CD1c-positive myeloid dendritic cell (primary cell): ENCODE measurements around the gene DLG3.
A peak's percentile ranks its signal among the peaks of the same experiment; 100 is the strongest.
"Not testable (repeated sequence)": the region's sequence is repeated elsewhere in the genome, so short reads cannot be mapped to it uniquely, and the experiment has no call there.

Source experiments
- DNase-seq: peaks from one replicate; pipeline ENCODE4 v3.0.0-alpha.2; 2016; ENCODE audit errors: extremely low spot score

Gene DLG3

GRCh38 chrX:70515692-70516091, 71.1 kb downstream of the DLG3 start:
- not testable (repeated sequence) for DNase-seq

DNA sequence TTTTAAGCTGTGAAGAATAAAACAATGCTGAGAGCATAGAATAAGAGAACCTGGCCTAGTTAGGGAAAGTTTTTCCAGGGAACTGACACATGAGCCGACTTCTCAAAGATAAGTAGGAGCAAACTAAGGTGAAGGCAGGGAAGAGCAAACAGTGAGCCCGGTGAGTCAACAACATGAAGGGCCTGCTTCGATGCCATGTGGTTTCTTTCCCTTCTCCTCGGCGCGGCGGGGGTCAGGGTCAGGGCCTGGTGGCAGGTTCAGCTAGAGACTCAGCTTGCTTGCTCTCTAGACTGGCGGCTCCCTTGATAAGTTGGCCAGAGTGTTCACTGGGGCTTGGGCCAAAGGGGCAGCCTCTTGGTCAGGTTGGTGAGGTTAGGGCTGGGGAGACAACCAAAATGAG, 81.1 kb downstream of the DLG3 start:
- no peak for DNase-seq

GRCh38 chrX:70527053-70527452, 82.4 kb downstream of the DLG3 start:
- no peak for DNase-seq

DNA sequence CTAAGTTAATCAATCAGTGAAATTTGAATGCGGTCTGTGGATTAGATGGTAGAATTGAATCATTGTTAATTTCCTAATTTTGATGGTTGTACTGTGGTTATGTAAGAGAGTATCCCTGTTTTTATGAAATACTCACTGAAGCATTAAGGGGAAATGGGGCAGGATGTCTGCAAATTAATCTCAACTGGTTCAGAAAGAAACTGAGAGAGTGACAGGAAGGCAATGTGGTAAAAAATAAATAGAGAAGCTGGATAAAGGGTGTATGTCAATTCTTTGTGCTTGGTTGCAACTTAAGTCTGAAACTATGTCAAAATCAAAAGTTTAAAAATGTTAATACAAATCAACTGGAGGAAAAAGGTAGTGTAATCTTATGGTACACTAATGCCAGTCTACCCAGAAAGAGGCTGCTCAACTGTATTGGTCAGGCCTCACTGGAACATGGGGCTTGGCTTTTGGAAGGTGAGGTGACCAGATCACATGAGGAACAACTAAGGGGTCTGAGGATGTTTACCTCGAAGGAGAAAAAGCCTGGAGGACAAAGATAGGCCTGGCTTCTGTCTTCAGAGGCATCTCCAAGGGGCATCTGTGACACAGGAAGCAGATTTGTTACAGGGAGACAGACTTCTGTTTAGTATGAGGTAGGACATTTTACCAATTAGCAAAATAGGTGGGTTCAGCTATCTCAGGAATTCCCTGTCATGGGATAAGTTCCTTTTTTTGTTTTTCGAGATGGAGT, 83.1 kb downstream of the DLG3 start:
- DNase-seq = no peak

DNA sequence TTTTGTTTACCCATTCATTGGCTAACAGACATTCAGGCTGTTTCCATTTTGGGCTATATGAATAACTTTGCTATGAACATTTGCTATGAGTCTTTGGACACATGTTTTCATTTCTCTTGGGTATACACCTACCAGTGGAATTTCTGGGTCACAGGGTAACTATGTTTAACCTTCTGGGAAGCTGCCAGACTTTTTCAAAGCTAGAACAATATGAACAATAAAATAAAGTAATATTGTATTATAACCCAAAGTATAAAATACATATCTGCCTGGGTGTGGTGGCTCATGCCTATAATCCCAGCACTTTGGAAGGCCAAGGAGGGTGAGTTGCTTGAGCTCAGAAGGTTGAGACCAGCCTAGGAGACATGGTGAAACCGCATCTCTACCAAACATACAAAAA, 90.6 kb downstream of the DLG3 start:
- DNase-seq = no peak

- no peak for DNase-seq
Observed at GRCh38 chrX:70549429-70549828, 104.8 kb downstream of the DLG3 start.

DNA sequence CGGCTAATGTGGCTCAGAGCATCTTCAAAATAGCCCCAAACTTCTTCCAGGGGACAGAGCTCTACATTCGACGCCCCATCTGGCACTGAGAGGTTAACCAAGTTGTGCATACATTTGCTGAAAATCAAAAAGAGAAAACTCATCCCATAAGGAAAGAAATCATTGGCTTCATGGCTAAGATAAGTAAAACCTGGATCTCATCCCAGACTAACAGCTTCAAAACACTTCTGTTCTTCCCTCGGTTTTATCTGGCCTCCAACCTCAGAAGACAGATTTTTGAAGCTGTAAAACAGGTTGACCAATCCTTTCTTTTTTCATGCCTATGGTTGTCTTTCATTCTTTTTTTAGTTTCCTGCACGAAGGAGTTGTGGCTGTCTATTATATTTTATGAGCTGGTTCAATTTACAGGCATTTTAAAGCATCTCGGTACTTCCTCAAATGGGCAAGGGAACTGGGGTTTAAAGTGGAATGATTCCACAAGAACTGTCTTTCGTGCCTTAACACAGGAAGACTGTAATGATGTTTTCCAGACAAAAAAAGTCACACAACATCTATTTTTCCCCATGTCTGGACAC, 107.6 kb downstream of the DLG3 start:
- peak; percentile 1 for DNase-seq

DNA sequence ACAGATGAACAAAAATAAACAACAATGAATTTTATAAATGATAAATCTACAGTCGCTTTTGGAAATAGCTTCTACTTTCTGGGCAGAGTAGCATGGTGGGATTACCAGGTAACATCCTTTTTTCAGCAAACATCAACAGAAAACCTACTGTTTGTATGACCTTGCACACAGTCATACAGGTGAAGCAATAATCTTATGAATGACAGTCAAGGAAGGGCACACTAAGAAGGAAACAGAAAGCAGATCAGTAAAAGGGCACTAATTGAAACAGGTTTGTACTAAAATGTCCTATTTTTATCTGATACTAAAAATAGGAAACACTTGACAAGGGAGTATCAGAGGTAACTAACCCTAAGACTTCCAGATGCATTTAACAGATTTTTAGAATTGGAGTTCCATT, 108.9 kb downstream of the DLG3 start:
- no peak for DNase-seq

- DNase-seq = no peak
Observed at GRCh38 chrX:70554081-70554480, 109.4 kb downstream of the DLG3 start.

DNA sequence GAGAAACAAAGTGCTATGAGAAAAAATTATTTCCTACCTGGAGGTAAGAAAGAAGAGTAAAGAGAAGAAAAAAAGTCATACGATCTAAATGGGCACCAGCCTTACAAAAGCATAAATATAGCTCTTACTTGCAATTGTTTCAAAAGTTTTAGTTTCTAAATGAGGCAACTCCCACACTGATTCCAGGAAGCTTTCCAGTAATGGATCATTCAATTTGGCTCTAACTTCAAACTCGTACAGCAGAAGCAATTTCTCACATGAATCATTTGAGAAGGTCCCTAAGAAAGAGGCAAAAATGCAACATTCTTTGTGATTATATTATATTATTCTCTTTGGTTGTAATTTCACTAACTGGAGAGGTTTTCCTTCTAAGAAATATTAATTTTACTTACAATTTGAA, 109.9 kb downstream of the DLG3 start:
- DNase-seq = no peak

- no peak for DNase-seq
Observed at GRCh38 chrX:70554948-70555347, 110.3 kb downstream of the DLG3 start.
